GM19351 (cell line): ENCODE results near the gene TMEM161A.
A peak's percentile ranks its signal among the peaks of the same experiment; 100 is the strongest.
"Not testable (repeated sequence)": the region's sequence is repeated elsewhere in the genome, so short reads cannot be mapped to it uniquely, and the experiment has no call there.

Source experiments
- ATAC-seq: cut with Tn5 transposase; IDR thresholded peaks from one replicate; pipeline ENCODE4 v1.9.1; 2021; ENCODE audit warnings: mild to moderate bottlenecking, moderate library complexity; ENCODE audit not compliant: unreplicated experiment

TMEM161A gene

GRCh38 chr19:19138109-19138981 is at the start of gene TMEM161A:
TSS of gene TMEM161A (minus strand) at chr19:19138478. CDS start at chr19:19138428, 50 bp downstream.
- peak; percentile 100 for ATAC-seq

GRCh38 chr19:19186742-19187141 is 48.5 kb upstream of the TMEM161A start:
- ATAC-seq: no peak

GRCh38 chr19:19185853-19186740 is 47.8 kb upstream of the TMEM161A start:
- no peak for ATAC-seq

GRCh38 chr19:19181488-19181998 is 43.3 kb upstream of the TMEM161A start:
- ATAC-seq: no peak

DNA sequence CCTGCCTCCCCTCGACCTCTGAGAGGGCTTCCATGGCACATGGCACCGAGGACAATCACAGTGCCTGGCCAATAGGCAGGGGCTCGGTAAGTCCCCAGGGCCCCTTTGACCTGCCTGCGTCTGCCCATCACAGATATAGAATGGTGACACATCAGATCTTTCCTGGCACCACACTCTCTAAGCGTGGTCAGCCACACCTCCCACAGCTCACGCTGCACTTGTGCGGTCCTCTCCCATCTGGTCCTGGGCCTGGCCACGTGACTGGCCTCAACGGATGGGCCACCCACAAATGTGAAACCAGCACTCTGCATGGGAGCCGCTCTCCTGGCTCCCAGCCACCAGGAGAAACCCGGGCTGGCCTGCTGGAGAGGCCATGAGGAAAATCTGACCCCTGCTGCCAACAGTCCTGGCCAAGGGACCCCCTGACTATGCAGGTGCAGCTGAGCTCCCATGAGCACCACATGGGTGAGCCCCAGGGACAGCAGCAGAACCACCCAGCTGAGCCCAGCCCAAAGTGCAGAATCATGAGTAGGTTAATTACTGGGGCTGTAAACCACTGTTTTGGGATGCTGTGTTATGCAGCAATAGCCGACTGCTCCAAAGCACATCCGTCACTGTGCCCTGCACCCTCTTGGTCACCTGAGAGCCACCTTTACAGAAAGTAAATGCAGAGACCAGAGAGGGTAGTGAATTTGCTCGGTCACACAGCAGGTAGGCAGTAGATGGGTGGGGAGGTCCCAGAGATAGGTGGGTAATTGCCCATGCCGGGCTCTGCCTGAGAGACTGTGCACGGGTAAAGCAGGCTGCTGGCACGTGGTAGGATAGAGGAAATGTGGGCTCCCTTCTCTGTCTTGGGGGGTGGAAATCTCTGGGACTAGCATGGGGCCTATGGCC is 41.5 kb upstream of the TMEM161A start:
- no peak for ATAC-seq

GRCh38 chr19:19176950-19177349 is 38.7 kb upstream of the TMEM161A start:
- ATAC-seq: no peak

- ATAC-seq: not testable (repeated sequence)
Observed at GRCh38 chr19:19173243-19173642, 35.0 kb upstream of the TMEM161A start.

DNA sequence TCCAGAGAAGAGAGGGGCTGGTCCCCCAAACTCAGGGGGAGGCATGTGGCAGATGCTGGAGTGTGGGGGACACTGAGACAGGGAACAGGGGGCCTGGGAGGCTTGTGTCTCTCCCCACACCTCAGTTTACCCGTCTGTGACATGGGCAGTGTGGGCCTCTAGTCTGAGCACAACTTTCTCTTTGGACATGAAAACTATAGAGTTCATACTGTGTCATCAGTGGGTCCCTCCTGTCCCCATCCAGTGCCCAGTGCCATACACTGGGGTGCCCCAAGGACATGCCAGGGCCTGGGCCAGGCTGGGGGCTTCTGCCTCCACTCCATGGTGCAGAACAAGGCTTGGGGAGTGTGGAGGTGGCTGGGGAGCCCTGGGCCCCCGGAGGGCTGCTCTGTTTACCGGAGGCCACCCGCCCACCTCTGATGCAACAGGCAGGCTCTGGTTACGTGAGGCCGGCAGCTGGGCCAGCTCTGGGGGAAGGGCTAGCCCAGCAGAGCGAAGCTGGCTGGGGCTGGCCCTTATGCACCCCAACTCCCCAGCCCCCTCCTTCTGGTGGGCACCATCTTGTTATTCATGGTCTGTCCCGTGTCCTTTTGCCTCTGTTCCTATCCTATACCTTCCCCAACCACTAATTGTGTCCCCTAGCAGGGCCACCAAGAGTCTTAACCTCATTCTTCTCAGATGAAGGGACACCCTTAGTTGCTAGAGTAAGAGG is 33.7 kb upstream of the TMEM161A start:
- no peak for ATAC-seq

GRCh38 chr19:19170873-19171672 is 32.8 kb upstream of the TMEM161A start:
- no peak for ATAC-seq

DNA sequence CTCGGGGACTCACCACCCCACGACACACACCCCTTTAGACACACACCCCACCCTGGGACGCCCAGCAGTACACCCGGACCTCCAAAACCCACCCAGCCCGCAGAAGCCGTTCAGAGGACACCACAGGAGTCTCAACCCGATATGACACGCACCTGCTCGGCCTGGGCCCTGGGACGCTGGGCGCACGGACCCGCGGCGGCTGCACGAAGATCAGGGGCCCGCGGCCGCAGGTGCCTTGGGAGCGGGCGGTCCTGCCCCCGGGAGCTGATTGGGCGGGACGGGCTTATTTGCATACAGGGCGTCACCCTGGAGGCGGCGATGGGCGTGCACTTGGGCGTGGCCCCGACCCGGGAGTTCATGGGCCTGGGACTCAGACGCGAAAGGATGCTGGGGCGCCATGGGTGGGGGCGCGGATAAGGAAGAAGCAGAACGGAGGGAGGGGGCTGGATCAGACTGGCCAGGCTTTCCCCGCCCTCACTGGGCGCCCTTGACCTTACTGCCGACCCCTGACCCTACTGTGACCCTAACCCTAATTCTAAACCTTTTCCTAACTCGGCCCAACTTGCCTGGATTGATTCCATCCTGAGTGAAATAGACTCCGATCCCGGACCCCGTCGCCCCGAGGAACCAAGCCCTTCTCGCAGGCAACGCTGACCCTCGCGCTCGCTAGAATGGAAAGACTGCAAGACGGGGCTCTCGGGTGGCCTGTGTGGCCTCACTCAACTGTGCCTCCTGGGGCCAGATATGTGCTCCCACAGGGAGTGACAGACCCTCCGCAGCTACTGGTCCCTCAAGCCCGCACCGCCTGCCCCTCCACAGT is 32.0 kb upstream of the TMEM161A start, which contains the start of gene MEF2B:
Gene MEF2B (minus strand): TSS at position 211 of the 820 bp plus-strand sequence. CDS start 19,528 bp downstream, outside the sequence.
- ATAC-seq: peak; percentile 89

DNA sequence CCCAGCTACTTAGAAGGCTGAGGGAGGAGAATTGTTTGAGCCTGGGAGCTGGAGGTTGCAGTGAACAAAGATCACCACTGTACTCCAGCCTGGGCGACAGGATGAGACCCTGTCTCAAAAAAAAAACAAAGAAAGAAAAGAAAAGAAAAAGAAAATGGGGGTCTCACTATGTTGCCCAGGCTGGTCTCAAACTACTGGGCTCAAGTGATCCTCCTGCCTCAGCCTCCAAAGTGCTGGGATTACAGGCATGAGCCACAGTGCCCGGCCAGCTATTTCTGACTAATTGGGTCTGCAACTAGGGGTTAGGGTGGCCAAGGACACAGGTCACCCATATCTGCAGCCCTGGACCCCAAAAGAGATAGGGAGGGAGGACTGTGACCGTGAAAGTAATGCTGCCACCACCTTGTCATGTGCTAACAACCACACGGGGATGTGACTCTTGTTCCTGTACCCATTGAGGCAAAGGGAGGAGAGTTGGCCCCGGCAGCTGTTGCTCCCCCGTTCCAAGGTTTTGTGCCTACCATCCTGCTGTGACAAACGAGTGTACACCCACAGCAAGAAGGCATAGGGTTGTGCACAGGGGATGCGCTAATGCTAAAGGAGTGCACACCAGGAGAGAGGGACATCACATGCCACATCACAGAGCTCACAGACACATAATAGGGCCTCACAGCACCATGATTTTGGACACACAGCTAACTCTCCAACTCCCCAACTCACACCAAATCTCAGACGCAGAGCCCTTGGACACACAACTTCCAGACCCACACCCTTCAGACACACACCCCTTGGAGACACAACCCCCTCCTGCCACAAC is 31.2 kb upstream of the TMEM161A start:
- no peak for ATAC-seq

DNA sequence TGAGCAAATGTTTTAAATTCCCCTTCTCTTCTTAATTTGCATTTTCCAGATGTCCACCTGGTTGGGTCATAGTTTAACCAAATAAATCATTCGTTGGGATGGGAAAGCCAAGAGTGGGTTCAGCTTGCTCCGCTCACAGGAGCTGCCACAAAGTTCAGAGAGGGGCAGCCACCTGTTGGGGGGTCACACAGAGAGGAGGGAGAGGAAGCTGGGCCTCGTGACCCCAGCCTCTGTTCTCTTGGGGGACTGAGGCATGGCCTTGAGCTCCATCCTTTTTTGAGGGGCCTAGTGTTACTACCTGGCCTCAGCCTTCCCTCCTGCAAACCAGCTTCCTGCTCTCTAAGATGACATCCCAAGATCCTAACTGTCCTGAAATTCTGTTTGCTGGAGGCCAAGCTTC is 29.3 kb upstream of the TMEM161A start:
- ATAC-seq: no peak

- no peak for ATAC-seq
Observed at GRCh38 chr19:19165396-19165795, 27.1 kb upstream of the TMEM161A start.

GRCh38 chr19:19162495-19162894 is 24.2 kb upstream of the TMEM161A start:
- no peak for ATAC-seq

DNA sequence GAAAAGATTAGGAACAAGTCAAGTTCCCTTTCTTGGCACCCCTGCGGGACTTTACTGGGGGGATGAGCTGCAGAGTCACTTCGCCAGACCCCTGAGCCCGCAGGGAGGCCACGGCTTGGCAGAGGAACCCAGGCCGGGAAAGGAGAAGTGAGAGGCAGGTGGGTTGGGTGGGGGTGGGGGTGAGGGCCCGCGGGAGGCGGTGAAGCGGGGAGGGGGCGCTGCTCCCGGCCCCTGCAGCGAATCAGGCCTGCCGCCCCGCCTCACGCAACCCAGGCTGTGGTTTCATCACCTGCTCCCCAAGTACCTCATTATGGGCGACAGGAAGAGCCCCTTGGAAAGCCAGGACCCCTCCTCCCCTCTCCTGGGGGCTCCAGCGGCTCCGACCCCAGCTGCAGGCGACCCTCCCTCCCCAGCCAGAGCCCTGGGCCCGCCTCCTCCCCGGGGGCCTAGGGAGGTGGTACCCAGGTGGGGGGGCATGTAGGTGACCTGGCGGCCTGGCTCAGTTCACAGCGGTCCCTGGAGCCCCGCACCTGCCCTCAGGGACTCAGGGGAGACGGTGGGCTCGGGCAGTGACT is 22.3 kb upstream of the TMEM161A start:
- peak; percentile 34 for ATAC-seq

DNA sequence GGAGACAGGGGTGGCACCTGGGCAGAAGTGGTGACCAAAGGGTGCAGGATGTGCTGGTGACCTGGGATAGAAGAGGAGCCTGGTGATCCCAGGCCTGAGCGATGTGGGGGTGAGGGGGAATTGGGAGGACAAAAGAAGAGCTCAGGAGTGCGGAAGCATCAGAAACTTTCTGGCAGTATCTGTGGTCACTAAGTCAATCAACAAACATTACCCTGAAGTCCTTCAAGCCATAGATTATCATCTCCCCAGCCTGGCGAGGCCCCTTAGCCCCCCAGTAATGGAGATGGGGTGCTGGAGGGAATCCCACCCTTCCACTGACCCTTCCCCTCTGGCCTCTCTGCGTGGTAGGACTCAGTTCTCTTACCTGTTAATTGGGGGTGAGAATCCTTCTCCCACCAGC is 21.3 kb upstream of the TMEM161A start:
- ATAC-seq: no peak

- no peak for ATAC-seq
Observed at GRCh38 chr19:19157808-19158207, 19.5 kb upstream of the TMEM161A start.
